ENCODE measurements around the gene TFDP3. TPM values are rescaled to one million over a fixed set of nuclear protein-coding genes. Genes with fewer than 3 reads are reported as not detected.

TFDP3 gene
- total RNA-seq, 1 experiment from 2014 or later, result not detected

DNA sequence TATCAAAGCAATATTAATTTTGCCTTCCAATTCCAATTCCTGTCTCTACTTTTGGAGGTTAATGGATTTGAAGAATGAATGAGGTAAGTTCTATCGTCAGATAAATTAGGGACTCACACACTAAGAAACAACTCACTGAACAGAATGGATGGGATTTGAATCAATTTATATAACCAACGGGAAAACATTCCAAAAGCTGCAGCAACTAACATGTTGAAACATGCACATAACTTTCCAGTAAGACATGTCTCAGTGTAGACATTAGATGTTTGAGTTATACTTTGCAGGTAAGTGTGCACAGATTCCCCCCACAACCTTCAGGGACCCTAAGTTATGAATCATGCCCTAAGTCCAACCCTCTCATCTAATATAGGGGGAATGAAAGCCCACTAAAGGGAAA is 34.3 kb downstream of the TFDP3 start:
- POLR2A ChIA-PET, result no interaction called here
- in situ Hi-C loops (cut with HindIII; ENCODE audit: low pct_unique_long_range_greater_than_20kb, low sequenced_read_pairs), result no loop called here
- ATAC-seq (no peak), DNase-seq (ENCODE audit: low read depth, low spot score) (no peak)
- CTCF ChIA-PET, result no interaction called here
- Histone ChIP-seq H3K4me1 (ENCODE audit: control insufficient read depth, insufficient read depth, low read length) (no peaks in the 10 kb centered on the region), H3K36me3 (ENCODE audit: control insufficient read depth, insufficient read depth, low read length) (no peaks in the 10 kb centered on the region), H3K27ac (ENCODE audit: low read length) (no peak overlapping the region), H3K27me3 (ENCODE audit: control insufficient read depth, insufficient read depth, low read length) (no peaks in the 10 kb centered on the region), H3K9me3 (ENCODE audit: control insufficient read depth, insufficient read depth, low read depth, low read length) (no peaks in the 10 kb centered on the region), H3K4me3 (ENCODE audit: low read depth in 2 of 2, low read length in 2 of 2) (no peak overlapping the region)
- BruUV-seq (replicated peaks), result no TSS peak
- TF ChIP-seq, protein P1, sequence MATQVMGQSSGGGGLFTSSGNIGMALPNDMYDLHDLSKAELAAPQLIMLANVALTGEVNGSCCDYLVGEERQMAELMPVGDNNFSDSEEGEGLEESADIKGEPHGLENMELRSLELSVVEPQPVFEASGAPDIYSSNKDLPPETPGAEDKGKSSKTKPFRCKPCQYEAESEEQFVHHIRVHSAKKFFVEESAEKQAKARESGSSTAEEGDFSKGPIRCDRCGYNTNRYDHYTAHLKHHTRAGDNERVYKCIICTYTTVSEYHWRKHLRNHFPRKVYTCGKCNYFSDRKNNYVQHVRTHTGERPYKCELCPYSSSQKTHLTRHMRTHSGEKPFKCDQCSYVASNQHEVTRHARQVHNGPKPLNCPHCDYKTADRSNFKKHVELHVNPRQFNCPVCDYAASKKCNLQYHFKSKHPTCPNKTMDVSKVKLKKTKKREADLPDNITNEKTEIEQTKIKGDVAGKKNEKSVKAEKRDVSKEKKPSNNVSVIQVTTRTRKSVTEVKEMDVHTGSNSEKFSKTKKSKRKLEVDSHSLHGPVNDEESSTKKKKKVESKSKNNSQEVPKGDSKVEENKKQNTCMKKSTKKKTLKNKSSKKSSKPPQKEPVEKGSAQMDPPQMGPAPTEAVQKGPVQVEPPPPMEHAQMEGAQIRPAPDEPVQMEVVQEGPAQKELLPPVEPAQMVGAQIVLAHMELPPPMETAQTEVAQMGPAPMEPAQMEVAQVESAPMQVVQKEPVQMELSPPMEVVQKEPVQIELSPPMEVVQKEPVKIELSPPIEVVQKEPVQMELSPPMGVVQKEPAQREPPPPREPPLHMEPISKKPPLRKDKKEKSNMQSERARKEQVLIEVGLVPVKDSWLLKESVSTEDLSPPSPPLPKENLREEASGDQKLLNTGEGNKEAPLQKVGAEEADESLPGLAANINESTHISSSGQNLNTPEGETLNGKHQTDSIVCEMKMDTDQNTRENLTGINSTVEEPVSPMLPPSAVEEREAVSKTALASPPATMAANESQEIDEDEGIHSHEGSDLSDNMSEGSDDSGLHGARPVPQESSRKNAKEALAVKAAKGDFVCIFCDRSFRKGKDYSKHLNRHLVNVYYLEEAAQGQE (IDR thresholded peaks at IDR 0.05; ENCODE audit: insufficient read depth in 1 of 2, low read depth in 2 of 2, low read length in 1 of 2), result no peak
- TF ChIP-seq SIN3A (IDR thresholded peaks at IDR 0.05; ENCODE audit: borderline replicate concordance, insufficient read depth, low read depth, low read length) (no peak), TCF7L2 (IDR thresholded peaks at IDR 0.05; ENCODE audit: low read depth, low read length) (no peak), POLR2AphosphoS5 (IDR thresholded peaks at IDR 0.05; ENCODE audit: low read depth, low read length) (no peak)
- TF ChIP-seq, protein P2, sequence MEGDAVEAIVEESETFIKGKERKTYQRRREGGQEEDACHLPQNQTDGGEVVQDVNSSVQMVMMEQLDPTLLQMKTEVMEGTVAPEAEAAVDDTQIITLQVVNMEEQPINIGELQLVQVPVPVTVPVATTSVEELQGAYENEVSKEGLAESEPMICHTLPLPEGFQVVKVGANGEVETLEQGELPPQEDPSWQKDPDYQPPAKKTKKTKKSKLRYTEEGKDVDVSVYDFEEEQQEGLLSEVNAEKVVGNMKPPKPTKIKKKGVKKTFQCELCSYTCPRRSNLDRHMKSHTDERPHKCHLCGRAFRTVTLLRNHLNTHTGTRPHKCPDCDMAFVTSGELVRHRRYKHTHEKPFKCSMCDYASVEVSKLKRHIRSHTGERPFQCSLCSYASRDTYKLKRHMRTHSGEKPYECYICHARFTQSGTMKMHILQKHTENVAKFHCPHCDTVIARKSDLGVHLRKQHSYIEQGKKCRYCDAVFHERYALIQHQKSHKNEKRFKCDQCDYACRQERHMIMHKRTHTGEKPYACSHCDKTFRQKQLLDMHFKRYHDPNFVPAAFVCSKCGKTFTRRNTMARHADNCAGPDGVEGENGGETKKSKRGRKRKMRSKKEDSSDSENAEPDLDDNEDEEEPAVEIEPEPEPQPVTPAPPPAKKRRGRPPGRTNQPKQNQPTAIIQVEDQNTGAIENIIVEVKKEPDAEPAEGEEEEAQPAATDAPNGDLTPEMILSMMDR (IDR thresholded peaks at IDR 0.05), result no peak
- intact Hi-C loops (cut with micrococcal nuclease; ENCODE audit: unreplicated experiment), result no loop called here

GRCh38 chrX:133179500-133179899 is 38.7 kb downstream of the TFDP3 start:
- no peaks in the 10 kb centered on the region for H3K27me3 ChIP-seq (ENCODE audit: control insufficient read depth, insufficient read depth, low read length)
- ATAC-seq (no peak), DNase-seq (ENCODE audit: low read depth, low spot score) (no peak)
- H3K36me3 ChIP-seq (ENCODE audit: control insufficient read depth, insufficient read depth, low read length), result no peaks in the 10 kb centered on the region
- intact Hi-C loops (cut with micrococcal nuclease; ENCODE audit: unreplicated experiment), result no loop called here
- H3K4me3 ChIP-seq (ENCODE audit: low read depth in 2 of 2, low read length in 2 of 2), result no peak overlapping the region
- TF ChIP-seq TCF7L2 (IDR thresholded peaks at IDR 0.05; ENCODE audit: low read depth, low read length), result no peak
- no peak for TF ChIP-seq SIN3A (IDR thresholded peaks at IDR 0.05; ENCODE audit: borderline replicate concordance, insufficient read depth, low read depth, low read length)
- TF ChIP-seq, protein P1 (IDR thresholded peaks at IDR 0.05; ENCODE audit: insufficient read depth in 1 of 2, low read depth in 2 of 2, low read length in 1 of 2), result no peak
- TF ChIP-seq, protein P2 (IDR thresholded peaks at IDR 0.05), result no peak
- TF ChIP-seq POLR2AphosphoS5 (IDR thresholded peaks at IDR 0.05; ENCODE audit: low read depth, low read length), result no peak
- in situ Hi-C loops (cut with HindIII; ENCODE audit: low pct_unique_long_range_greater_than_20kb, low sequenced_read_pairs), result no loop called here
- no peak overlapping the region for H3K27ac ChIP-seq (ENCODE audit: low read length)
- no TSS peak for BruUV-seq (replicated peaks)
- POLR2A ChIA-PET, result no interaction called here
- H3K4me1 ChIP-seq (ENCODE audit: control insufficient read depth, insufficient read depth, low read length), result no peaks in the 10 kb centered on the region
- no peaks in the 10 kb centered on the region for H3K9me3 ChIP-seq (ENCODE audit: control insufficient read depth, insufficient read depth, low read depth, low read length)
- CTCF ChIA-PET, result no interaction called here

Data from Panc1 (cell line).